LNCAP (cell line): ENCODE data around the gene ADRA2B.

Source experiments
- CTCF ChIP-seq: fragments of 450-650 bp; IDR thresholded peaks from 2 replicates; pipeline ENCODE4 v1.5.1; 2017; ENCODE audit warnings: mild to moderate bottlenecking

ADRA2B gene

GRCh38 chr2:96136129-96136720, 19.9 kb upstream of the ADRA2B start:
- TF ChIP-seq CTCF: no peak

- TF ChIP-seq CTCF: no peak
Measured at GRCh38 chr2:96135621-96136020, 19.2 kb upstream of the ADRA2B start.

DNA sequence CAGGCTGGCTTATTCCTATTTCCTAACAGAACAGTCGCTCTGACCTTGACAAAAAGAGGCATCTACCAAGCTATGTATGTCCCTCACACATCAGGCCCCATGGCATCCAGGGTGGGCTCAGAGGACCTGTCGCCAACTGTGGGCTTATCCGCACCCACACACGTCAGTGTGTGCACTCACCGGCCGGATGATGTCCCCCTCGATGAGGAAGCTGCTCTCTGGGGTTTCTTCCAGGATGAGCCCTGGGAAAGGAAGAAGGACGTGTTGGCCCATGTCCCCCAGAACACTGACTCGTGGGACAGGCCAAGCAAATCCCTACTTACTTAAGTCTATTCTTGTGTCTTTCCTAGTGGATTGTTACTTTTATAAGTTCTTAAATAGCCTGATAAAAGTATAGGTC, 18.8 kb upstream of the ADRA2B start:
- TF ChIP-seq CTCF: no peak

DNA sequence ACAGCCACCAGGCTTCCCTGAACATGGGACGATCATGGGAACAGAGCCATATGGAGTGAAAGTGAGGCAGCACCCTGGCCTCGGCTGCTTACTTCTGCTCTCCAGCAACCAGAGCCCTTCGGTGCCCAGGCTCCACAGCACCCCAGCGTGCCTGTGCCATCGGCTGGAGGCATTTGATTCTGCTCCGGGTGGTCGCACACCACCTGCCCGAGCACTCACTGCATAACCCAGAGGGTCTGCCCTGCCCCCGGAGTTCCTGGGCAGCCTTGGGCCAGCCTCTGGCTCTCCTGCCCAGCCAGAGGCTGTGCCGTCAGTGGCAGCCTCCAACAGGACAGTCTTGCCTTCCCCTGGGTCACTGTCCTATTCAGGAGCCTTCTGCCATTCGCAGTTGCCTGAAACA, 18.1 kb upstream of the ADRA2B start:
- no peak for TF ChIP-seq CTCF

DNA sequence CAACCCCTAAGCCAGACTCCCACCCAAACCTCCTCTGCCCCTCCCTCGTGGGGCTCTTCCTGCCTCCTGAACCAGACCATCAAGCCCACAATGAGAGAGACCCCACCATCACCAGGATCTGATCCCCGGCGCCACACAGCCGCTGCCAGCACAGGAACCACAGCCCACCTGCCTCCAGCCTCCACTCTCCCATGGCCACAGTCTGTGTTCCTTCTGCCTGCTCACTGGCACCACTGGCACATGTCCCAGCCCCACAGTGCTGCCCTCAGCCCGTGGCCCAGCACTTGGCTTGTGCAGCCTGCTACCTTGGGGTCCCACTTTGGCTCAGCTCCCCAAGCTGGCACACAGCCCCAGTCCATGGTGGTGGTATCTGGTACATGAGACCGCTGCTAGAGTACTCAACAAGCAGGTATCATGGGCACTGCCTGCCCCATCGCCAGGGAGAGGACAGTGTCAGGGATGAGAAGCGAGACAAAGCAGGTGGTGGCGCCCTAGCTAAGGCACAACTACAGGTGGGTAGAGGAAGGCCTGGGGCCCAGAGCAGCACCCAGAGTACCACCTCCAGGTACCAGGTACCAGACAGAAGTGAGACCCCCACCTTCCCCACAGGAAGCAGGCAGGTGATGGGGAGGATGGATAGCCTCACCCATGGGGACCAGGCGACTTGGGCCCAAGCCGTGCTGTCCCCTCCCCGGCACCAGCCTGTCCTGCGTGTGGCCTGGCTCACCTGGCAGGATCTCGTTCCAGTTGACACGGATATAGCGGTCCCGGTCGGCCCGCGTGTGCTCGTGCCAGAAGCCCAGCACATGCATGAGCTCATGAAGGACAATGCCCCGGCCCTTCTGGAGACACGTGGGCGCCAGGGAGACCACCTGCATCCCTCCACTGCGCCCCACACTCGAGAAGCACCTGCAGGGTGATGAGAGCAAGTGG, 15.7 kb upstream of the ADRA2B start:
- TF ChIP-seq CTCF: no peak

GRCh38 chr2:96131152-96131812, 14.9 kb upstream of the ADRA2B start:
- TF ChIP-seq CTCF: no peak

DNA sequence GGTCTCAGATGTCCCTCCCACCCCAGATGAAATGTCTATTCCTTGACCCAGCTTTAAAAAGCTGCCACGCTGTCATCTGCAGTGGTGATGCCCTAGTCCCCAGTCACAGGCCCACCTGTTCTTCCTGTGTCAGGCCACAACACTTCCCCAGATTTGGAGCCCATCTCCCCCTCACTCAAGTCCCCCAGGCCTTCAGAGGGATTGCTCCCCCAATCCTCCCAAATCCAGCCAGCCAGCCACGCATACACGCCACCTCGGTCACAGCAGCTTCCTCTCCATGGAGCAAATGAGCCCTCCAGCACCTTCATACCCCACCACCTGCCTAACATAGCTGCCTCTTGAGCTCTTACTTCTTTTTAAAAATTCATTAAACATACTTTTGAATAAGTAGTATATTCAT, 14.1 kb upstream of the ADRA2B start:
- no peak for TF ChIP-seq CTCF
